Measurements from ENCODE around the gene XKR7.
"Not testable (repeated sequence)": the region's sequence is repeated elsewhere in the genome, so short reads cannot be mapped to it uniquely, and the experiment has no call there.

The XKR7 gene

DNA sequence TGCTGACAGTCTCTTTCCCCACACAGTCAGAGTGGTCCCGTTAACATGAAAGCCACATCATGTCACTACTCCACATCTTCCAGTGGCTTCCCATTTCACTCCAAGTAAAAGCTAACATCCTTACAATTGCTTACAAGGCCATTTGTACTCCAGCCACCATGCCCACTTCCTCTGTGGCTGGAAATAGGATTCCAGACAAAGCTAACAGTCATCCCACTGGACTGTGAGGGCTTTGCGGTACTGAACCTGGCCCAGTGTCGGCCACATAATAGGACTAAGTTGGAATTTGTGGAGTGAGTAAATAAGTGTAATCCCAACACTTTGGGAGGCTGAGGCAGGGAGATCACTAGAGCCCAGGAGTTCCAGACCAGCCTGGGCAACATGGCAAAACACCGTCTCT lies 53.1 kb downstream of the XKR7 start:
- peaks cover 85% of the 10 kb centered on the region for H3K27me3 Mint-ChIP-seq
- no peak overlapping the region for H3K4me3 Mint-ChIP-seq
- DNase-seq: no peak
- peaks cover 23% of the 10 kb centered on the region for H3K4me1 Mint-ChIP-seq
- H3K9me3 Mint-ChIP-seq: no peaks in the 10 kb centered on the region
- CTCF ChIA-PET: interaction anchor here (1.9 kb wide), 1 partner anchor 10 kb away, joined by 22 read pairs; no protein-coding TSS in a partner anchor
- H3K27ac Mint-ChIP-seq: no peak overlapping the region
- H3K36me3 Mint-ChIP-seq: peaks cover 3% of the 10 kb centered on the region

DNA sequence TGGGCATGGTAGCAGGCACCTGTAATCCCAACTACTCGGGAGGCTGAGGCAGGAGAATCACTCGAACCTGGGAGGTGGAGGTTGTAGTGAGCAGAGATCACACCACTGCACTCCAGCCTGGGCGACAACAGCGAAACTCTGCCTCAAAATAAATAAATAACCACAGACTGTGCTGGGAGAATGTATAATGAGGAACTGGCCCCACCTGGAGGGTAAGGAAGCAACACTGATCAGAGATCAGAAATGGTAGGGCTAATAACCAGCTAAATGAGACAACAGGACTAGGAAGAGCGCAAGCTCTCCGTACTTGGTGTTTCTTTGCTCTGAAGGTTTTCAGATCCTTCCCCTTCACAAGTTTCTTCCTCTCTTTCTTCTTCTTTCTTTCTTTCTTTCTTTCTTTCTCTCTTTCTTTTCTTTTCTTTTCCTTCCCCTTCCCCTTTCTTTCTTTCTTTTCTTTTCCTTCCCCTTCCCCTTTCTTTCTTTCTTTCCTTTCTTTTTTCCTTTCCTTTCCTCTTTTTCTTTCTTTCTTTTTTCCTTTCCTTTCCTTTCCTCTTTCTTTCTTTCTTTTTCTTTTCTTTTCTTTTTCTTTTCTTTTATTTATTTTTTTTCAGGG lies 56.8 kb downstream of the XKR7 start:
- no peak overlapping the region for H3K27ac Mint-ChIP-seq
- H3K27me3 Mint-ChIP-seq: peaks cover 68% of the 10 kb centered on the region
- no peak overlapping the region for H3K4me3 Mint-ChIP-seq
- no peaks in the 10 kb centered on the region for H3K36me3 Mint-ChIP-seq
- no peaks in the 10 kb centered on the region for H3K9me3 Mint-ChIP-seq
- DNase-seq: no peak
- peaks cover 8% of the 10 kb centered on the region for H3K4me1 Mint-ChIP-seq
- CTCF ChIA-PET: no interaction called here

DNA sequence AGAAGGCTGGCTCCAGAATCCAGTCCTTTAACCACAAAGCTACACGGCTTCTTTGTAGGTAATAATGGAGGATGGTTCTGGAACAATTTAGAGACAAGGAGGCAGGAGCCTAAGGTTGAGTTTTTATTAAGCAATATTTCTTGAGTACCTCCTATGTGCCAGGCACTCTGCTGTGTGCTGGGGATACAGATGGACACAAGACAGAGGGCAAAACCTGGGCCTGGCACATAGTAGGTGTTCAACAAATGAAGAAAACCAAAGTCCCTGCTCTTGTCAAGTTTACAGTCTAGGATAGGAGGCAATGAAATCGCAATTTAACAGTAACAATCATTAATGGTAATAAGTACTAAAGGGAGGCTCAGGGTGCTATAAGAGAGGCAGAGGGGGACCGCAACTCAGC lies 59.7 kb downstream of the XKR7 start:
- H3K9me3 Mint-ChIP-seq: no peaks in the 10 kb centered on the region
- no peaks in the 10 kb centered on the region for H3K36me3 Mint-ChIP-seq
- CTCF ChIA-PET: interaction anchor here (1.2 to 8.4 kb wide), 2 partner anchors 63 to 175 kb away, joined by 3 to 86 read pairs; no protein-coding TSS in a partner anchor
- H3K27me3 Mint-ChIP-seq: peaks cover 65% of the 10 kb centered on the region
- DNase-seq: no peak
- H3K27ac Mint-ChIP-seq: no peak overlapping the region
- H3K4me3 Mint-ChIP-seq: no peak overlapping the region
- peaks cover 3% of the 10 kb centered on the region for H3K4me1 Mint-ChIP-seq

DNA sequence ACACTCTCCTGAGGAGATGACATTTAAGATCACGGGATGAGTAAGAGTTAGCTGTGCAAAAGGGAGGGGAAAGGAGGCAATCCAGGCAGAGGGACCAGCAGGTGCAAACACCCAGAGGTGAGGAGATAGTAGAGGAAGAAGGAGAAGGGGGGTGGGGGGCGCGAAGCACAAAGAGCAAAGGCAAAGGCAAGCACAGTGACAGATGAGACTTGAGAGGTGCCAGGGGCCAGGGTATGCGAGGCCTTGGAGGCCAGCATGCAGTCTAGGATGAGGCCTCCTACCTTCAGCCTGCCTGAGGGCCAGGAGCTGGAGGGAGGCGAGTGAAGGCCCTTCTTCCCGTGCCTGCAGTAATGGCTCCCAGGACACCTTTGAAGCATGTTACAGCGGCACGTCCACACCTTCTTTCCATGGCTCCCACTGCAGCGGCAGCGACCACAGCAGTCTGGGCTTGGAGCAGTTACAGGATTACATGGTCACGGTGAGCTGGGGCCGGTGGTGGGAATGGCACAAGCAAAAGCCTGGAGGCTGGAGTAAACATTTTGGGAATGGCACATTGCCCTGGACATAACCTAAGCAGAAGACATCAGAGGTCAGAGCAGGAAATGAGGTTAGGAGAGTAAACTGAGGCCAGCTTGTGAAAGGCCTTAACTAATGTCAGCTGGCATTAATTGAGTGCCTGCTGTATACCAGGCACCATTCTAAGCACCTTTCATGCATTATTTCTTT lies 60.9 kb downstream of the XKR7 start:
- DNase-seq: no peak
- H3K4me3 Mint-ChIP-seq: no peak overlapping the region
- H3K27ac Mint-ChIP-seq: no peak overlapping the region
- CTCF ChIA-PET: interaction anchor here (1.2 to 8.4 kb wide), 4 partner anchors 62 to 456 kb away, joined by 3 to 86 read pairs (median 18); no protein-coding TSS in a partner anchor
- H3K27me3 Mint-ChIP-seq: peaks cover 58% of the 10 kb centered on the region
- no peaks in the 10 kb centered on the region for H3K36me3 Mint-ChIP-seq
- no peaks in the 10 kb centered on the region for H3K9me3 Mint-ChIP-seq
- peaks cover 3% of the 10 kb centered on the region for H3K4me1 Mint-ChIP-seq

DNA sequence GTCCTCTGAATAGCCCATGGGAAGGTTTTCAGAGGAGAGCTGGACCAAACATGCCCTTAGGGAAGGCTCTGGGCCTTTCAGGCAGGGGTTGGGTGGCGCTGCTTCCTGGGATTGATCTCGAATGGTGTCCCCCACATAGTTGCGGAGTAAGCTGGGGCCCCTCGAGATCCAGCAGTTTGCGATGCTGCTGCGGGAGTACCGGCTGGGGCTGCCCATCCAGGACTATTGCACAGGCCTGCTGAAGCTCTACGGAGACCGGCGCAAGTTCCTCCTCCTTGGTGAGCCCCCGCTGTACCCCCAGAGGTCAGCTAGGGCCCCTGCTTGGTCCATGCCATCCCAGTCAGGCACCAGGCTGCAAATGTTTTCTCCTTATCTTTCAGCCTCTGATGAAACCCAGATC lies 61.6 kb downstream of the XKR7 start:
- peaks cover 3% of the 10 kb centered on the region for H3K4me1 Mint-ChIP-seq
- H3K4me3 Mint-ChIP-seq: no peak overlapping the region
- DNase-seq: no peak
- CTCF ChIA-PET: interaction anchor here (1.5 to 8.4 kb wide), 6 partner anchors 9 to 456 kb away, joined by 3 to 86 read pairs (median 25); no protein-coding TSS in a partner anchor
- H3K9me3 Mint-ChIP-seq: no peaks in the 10 kb centered on the region
- peaks cover 56% of the 10 kb centered on the region for H3K27me3 Mint-ChIP-seq
- no peaks in the 10 kb centered on the region for H3K36me3 Mint-ChIP-seq
- H3K27ac Mint-ChIP-seq: no peak overlapping the region

DNA sequence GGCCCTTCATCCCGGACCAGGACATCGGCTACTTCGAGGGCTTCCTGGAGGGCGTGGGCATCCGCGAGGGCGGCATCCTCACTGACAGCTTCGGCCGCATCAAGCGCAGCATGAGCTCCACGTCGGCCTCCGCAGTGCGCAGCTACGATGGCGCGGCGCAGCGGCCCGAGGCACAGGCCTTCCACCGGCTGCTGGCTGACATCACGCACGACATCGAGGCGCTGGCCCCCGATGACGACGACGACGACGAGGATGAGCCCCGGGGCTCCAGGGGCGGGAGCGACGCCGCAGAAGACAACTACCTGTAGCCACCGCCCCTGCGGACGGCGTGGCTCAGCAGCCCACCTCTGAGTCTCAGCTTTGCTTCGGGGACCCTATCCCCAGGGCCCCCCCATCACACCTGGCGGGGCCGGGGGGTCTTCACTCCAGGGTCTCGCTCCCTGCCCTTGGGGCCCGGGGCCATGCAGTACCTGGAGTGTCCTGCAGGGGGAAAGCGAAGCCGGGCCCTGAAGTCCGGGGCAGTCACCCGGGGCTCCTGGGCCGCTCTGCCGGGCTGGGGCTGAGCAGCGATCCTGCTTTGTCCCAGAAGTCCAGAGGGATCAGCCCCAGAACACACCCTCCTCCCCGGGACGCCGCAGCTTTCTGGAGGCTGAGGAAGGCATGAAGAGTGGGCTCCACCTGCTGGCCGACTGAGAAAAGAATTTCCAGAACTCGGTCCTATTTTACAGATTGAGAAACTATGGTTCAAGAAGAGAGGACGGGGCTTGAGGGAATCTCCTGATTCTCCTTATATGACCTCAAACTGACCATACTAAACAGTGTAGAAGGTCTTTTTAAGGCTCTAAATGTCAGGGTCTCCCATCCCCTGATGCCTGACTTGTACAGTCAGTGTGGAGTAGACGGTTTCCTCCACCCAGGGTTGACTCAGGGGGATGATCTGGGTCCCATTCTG lies 63.3 kb downstream of the XKR7 start:
- Mint-ChIP-seq H3K27ac (no peak overlapping the region), H3K4me3 (no peak overlapping the region), H3K9me3 (no peaks in the 10 kb centered on the region), H3K4me1 (peaks cover 3% of the 10 kb centered on the region), H3K27me3 (peaks cover 55% of the 10 kb centered on the region), H3K36me3 (no peaks in the 10 kb centered on the region)
- DNase-seq: peak; percentile 70
- CTCF ChIA-PET: interaction anchor here (0.6 to 8.4 kb wide), 20 partner anchors 11 to 219 kb away, joined by 3 to 86 read pairs (median 4); partner anchors contain the start of genes MYLK2 and PDRG1

- H3K36me3 Mint-ChIP-seq: no peaks in the 10 kb centered on the region
- CTCF ChIA-PET: interaction anchor here (4.4 to 8.4 kb wide), 2 partner anchors 180 to 211 kb away, joined by 32 to 86 read pairs; no protein-coding TSS in a partner anchor
- peaks cover 54% of the 10 kb centered on the region for H3K27me3 Mint-ChIP-seq
- no peak overlapping the region for H3K27ac Mint-ChIP-seq
- peaks cover 3% of the 10 kb centered on the region for H3K4me1 Mint-ChIP-seq
- DNase-seq: no peak
- H3K4me3 Mint-ChIP-seq: no peak overlapping the region
- H3K9me3 Mint-ChIP-seq: no peaks in the 10 kb centered on the region
These were observed 65.4 kb downstream of the XKR7 start for GRCh38 chr20:32033316-32033715.

DNA sequence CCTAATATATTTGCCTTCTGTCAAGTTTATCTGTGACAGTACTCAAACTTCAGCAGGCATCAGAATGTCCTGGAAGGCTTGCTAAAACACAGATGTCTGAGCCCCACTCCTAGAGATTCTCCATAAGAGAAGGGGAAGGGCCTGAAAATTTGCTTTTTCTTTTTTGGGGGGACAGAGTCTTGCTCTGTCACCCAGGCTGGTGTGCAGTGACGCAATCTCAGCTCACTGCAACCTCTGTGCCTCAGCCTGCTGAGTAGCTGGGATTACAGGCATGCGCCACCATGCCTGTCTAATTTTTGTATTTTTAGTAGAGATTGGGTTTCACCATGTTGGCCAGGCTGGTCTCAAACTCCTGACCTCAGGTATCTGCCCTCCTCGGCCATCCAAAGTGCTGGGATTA lies 65.8 kb downstream of the XKR7 start:
- not testable (repeated sequence) for H3K4me3 Mint-ChIP-seq, H3K9me3 Mint-ChIP-seq, H3K27ac Mint-ChIP-seq, H3K4me1 Mint-ChIP-seq, H3K36me3 Mint-ChIP-seq, DNase-seq
- peaks cover 51% of the 10 kb centered on the region for H3K27me3 Mint-ChIP-seq
- CTCF ChIA-PET: interaction anchor here (8.4 kb wide), 1 partner anchor 181 kb away, joined by 86 read pairs; no protein-coding TSS in a partner anchor

GRCh38 chr20:32034581-32035425 lies 66.9 kb downstream of the XKR7 start:
- Mint-ChIP-seq H3K4me1 (peaks cover 3% of the 10 kb centered on the region), H3K4me3 (no peak overlapping the region), H3K27ac (no peak overlapping the region), H3K9me3 (no peaks in the 10 kb centered on the region), H3K36me3 (no peaks in the 10 kb centered on the region), H3K27me3 (peaks cover 49% of the 10 kb centered on the region)
- DNase-seq: no peak
- CTCF ChIA-PET: interaction anchor here (1.2 to 8.4 kb wide), 4 partner anchors 56 to 187 kb away, joined by 4 to 86 read pairs (median 6); no protein-coding TSS in a partner anchor

DNA sequence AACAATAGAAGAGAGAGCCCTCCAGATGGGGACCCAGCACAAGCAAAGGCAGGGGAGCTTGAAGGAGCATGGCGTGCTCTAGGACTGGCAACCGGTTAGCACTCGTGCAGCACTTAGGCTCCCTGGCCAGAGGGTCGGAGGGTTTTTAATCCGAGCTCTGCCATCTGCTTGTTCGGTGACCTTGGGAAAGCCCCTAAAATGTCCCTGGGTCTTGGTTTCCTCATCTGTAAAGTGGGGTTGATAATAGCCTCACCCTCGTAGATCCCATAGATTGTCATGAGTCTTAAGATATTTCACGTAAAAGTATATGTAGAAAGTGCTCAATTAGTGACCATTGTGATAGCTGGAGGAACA lies 67.5 kb downstream of the XKR7 start:
- H3K27ac Mint-ChIP-seq: no peak overlapping the region
- no peak for DNase-seq
- CTCF ChIA-PET: interaction anchor here (0.6 to 8.4 kb wide), 5 partner anchors 55 to 188 kb away, joined by 3 to 86 read pairs (median 4); no protein-coding TSS in a partner anchor
- H3K27me3 Mint-ChIP-seq: peaks cover 53% of the 10 kb centered on the region
- H3K4me1 Mint-ChIP-seq: peaks cover 3% of the 10 kb centered on the region
- no peaks in the 10 kb centered on the region for H3K9me3 Mint-ChIP-seq
- H3K36me3 Mint-ChIP-seq: no peaks in the 10 kb centered on the region
- no peak overlapping the region for H3K4me3 Mint-ChIP-seq

GRCh38 chr20:32036252-32036651 lies 68.3 kb downstream of the XKR7 start:
- CTCF ChIA-PET: interaction anchor here (1.2 kb wide), 1 partner anchor 56 kb away, joined by 4 read pairs; no protein-coding TSS in a partner anchor
- Mint-ChIP-seq H3K4me1 (peaks cover 3% of the 10 kb centered on the region), H3K27me3 (peaks cover 54% of the 10 kb centered on the region)

DNA sequence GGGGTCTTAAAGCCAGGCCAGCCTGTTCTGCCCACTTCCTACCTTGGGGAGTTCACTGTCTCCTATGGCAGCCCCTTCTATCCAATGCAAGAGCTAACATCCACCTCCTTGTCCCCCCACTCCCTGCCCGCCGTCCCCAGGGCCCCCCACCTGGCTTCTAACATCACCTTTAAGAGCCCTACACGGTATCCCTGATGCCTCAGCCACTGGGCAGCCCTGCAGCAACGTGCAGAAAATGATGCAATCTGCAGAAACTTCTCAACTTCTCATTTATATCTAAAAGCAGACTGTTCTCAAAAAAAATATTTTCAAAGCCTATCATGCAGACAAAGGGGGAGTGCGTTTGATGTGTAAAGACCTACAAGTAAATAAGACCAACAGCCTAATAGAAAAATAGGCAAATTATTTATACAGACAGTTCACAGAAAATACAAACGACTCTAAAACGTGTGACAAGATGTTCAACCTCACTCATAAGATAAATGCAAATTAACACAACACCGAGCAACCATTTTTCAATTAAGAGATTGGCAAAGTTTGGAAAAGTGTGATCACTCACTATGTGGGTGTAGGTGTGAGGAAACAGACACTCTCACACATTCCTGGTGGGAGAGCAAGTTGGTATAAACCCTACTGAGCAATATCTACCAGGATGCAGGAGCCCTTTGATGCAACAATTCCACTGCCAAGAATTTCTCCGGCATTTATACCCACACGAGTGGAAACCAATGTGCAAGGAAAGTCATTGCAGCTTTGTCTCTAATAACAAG lies 69.0 kb downstream of the XKR7 start:
- H3K9me3 Mint-ChIP-seq: no peaks in the 10 kb centered on the region
- no peaks in the 10 kb centered on the region for H3K4me1 Mint-ChIP-seq
- DNase-seq: no peak
- no peak overlapping the region for H3K4me3 Mint-ChIP-seq
- H3K27me3 Mint-ChIP-seq: peaks cover 48% of the 10 kb centered on the region
- CTCF ChIA-PET: interaction anchor here (0.7 kb wide), 1 partner anchor 471 kb away, joined by 3 read pairs; no protein-coding TSS in a partner anchor
- H3K27ac Mint-ChIP-seq: no peak overlapping the region
- H3K36me3 Mint-ChIP-seq: no peaks in the 10 kb centered on the region

More at GRCh38 chr20:32036252-32036651, 68.3 kb downstream of the XKR7 start:
- no peak for DNase-seq
- Mint-ChIP-seq H3K36me3 (no peaks in the 10 kb centered on the region), H3K27ac (no peak overlapping the region), H3K9me3 (no peaks in the 10 kb centered on the region), H3K4me3 (no peak overlapping the region)

Measured in activated naive CD4-positive, alpha-beta T cell treated with anti-CD3 and anti-CD28 coated beads, Interleukin-2, amount 10 ng/mL, durations not matched to agents 7 days and 5 days (primary cell).